Activated gamma-delta T cell treated with Interleukin-2 at 50 U/mL for 16 hours (primary cell): ENCODE results near the gene GPC3.

Source experiments
- DNase-seq: peaks from one replicate; pipeline ENCODE4 v3.0.0-alpha.2; 2020

The GPC3 gene

GRCh38 chrX:133588827-133589226 is 396.6 kb downstream of the GPC3 start:
- no peak for DNase-seq

GRCh38 chrX:133587818-133588217 is 397.6 kb downstream of the GPC3 start:
- DNase-seq = no peak

- DNase-seq = no peak
These were observed 398.3 kb downstream of the GPC3 start for GRCh38 chrX:133587071-133587470.

- DNase-seq = no peak
These were observed 399.0 kb downstream of the GPC3 start for GRCh38 chrX:133586443-133586842.

GRCh38 chrX:133583825-133584224 is 401.6 kb downstream of the GPC3 start:
- no peak for DNase-seq

GRCh38 chrX:133580625-133581024 is 404.8 kb downstream of the GPC3 start:
- DNase-seq = no peak

- no peak for DNase-seq
These were observed 405.8 kb downstream of the GPC3 start for GRCh38 chrX:133579631-133580030.

GRCh38 chrX:133576876-133577275 is 408.5 kb downstream of the GPC3 start:
- DNase-seq = no peak

GRCh38 chrX:133575501-133576136 is 409.8 kb downstream of the GPC3 start:
- DNase-seq = no peak

GRCh38 chrX:133574716-133575115 is 410.7 kb downstream of the GPC3 start:
- DNase-seq = no peak

- DNase-seq = no peak
These were observed 414.8 kb downstream of the GPC3 start for GRCh38 chrX:133570549-133570948.

- no peak for DNase-seq
These were observed 416.2 kb downstream of the GPC3 start for GRCh38 chrX:133569217-133569616.

GRCh38 chrX:133568109-133568508 is 417.3 kb downstream of the GPC3 start:
- DNase-seq = no peak

GRCh38 chrX:133566876-133567275 is 418.5 kb downstream of the GPC3 start:
- no peak for DNase-seq

- no peak for DNase-seq
These were observed 421.7 kb downstream of the GPC3 start for GRCh38 chrX:133563705-133564104.

- DNase-seq = no peak
These were observed 424.1 kb downstream of the GPC3 start for GRCh38 chrX:133561251-133561650.

GRCh38 chrX:133559909-133560308 is 425.5 kb downstream of the GPC3 start:
- DNase-seq = no peak

- DNase-seq = no peak
These were observed 429.5 kb downstream of the GPC3 start for GRCh38 chrX:133555782-133556458.

- DNase-seq = no peak
These were observed 434.5 kb downstream of the GPC3 start for GRCh38 chrX:133550665-133551485.

GRCh38 chrX:133549295-133549933 is 436.0 kb downstream of the GPC3 start:
- no peak for DNase-seq

GRCh38 chrX:133546441-133546840 is 439.0 kb downstream of the GPC3 start:
- DNase-seq = no peak

- DNase-seq = no peak
These were observed 440.6 kb downstream of the GPC3 start for GRCh38 chrX:133544778-133545177.

GRCh38 chrX:133544115-133544514 is 441.3 kb downstream of the GPC3 start:
- DNase-seq = no peak
